Measurements from ENCODE around the gene FILIP1.

DNA sequence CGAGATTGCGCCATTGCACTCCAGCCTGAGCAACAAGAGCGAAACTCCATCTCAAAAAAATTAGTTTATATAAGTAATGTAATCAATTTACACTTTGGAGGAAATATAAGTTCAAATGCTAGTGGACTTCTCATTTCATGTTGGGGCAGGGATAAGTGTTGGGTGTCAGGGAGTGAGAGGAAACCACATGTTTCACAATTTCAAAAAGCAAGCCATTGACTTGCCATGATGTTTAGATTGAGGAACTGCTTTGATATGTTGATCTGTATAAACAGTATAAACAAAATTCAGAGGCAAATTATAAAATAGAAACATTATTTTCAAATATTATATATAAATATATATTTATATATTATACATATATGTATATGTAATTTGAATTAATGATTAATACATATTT lies 42.7 kb downstream of the FILIP1 start:
- TF ChIP-seq, protein P1, sequence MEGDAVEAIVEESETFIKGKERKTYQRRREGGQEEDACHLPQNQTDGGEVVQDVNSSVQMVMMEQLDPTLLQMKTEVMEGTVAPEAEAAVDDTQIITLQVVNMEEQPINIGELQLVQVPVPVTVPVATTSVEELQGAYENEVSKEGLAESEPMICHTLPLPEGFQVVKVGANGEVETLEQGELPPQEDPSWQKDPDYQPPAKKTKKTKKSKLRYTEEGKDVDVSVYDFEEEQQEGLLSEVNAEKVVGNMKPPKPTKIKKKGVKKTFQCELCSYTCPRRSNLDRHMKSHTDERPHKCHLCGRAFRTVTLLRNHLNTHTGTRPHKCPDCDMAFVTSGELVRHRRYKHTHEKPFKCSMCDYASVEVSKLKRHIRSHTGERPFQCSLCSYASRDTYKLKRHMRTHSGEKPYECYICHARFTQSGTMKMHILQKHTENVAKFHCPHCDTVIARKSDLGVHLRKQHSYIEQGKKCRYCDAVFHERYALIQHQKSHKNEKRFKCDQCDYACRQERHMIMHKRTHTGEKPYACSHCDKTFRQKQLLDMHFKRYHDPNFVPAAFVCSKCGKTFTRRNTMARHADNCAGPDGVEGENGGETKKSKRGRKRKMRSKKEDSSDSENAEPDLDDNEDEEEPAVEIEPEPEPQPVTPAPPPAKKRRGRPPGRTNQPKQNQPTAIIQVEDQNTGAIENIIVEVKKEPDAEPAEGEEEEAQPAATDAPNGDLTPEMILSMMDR (IDR thresholded peaks at IDR 0.05) = no peak
- TF ChIP-seq EP300 (IDR thresholded peaks at IDR 0.05) = no peak
- no peak for TF ChIP-seq POLR2A (IDR thresholded peaks at IDR 0.05)

All from ovary (tissue), 3 donors.